ENCODE measurements around the gene DRC1. TPM values are rescaled to one million over a fixed set of nuclear protein-coding genes. Genes with fewer than 3 reads are reported as not detected.

Gene DRC1
- total RNA-seq, 4 donors from 2014 or later, result 0.85 to 2.4 (median 1.9) TPM; not detected in 1

- no peak for TF ChIP-seq POLR2A (IDR thresholded peaks at IDR 0.05)
- no peak for TF ChIP-seq CTCF (IDR thresholded peaks at IDR 0.05)
- Histone ChIP-seq H3K27me3 (no peaks in the 10 kb centered on the region), H3K27ac (no peak overlapping the region), H3K9me3 (no peaks in the 10 kb centered on the region), H3K36me3 (no peaks in the 10 kb centered on the region), H3K4me3 (no peak overlapping the region), H3K4me1 (no peaks in the 10 kb centered on the region)
- DNase-seq, result no peak
- intact Hi-C loops (cut with DNase I; ENCODE audit: low total_unique reads), result no loop called here
Measured at GRCh38 chr2:26376799-26377198, 24.9 kb upstream of the DRC1 start.

- Histone ChIP-seq H3K4me3 (no peak overlapping the region), H3K27ac (no peak overlapping the region), H3K36me3 (no peaks in the 10 kb centered on the region), H3K9me3 (no peaks in the 10 kb centered on the region), H3K4me1 (no peaks in the 10 kb centered on the region), H3K27me3 (no peaks in the 10 kb centered on the region)
- intact Hi-C loops (cut with DNase I; ENCODE audit: low total_unique reads), result no loop called here
- TF ChIP-seq POLR2A (IDR thresholded peaks at IDR 0.05) (no peak), CTCF (IDR thresholded peaks at IDR 0.05) (no peak)
- no peak for DNase-seq
Measured at GRCh38 chr2:26380281-26380680, 21.4 kb upstream of the DRC1 start.

GRCh38 chr2:26382564-26382963 lies 19.2 kb upstream of the DRC1 start:
- Histone ChIP-seq H3K9me3 (no peaks in the 10 kb centered on the region), H3K4me1 (no peaks in the 10 kb centered on the region), H3K27ac (no peak overlapping the region), H3K4me3 (no peak overlapping the region), H3K27me3 (no peaks in the 10 kb centered on the region), H3K36me3 (no peaks in the 10 kb centered on the region)
- TF ChIP-seq CTCF (IDR thresholded peaks at IDR 0.05), result no peak
- TF ChIP-seq POLR2A (IDR thresholded peaks at IDR 0.05), result no peak
- DNase-seq, result no peak
- intact Hi-C loops (cut with DNase I; ENCODE audit: low total_unique reads), result no loop called here

- TF ChIP-seq CTCF (IDR thresholded peaks at IDR 0.05) (no peak), POLR2A (IDR thresholded peaks at IDR 0.05) (no peak)
- DNase-seq, result no peak
- Histone ChIP-seq H3K4me1 (no peaks in the 10 kb centered on the region), H3K9me3 (no peaks in the 10 kb centered on the region), H3K27ac (no peak overlapping the region), H3K36me3 (no peaks in the 10 kb centered on the region), H3K4me3 (no peak overlapping the region), H3K27me3 (no peaks in the 10 kb centered on the region)
- intact Hi-C loops (cut with DNase I; ENCODE audit: low total_unique reads), result no loop called here
Measured at GRCh38 chr2:26384183-26384582, 17.5 kb upstream of the DRC1 start.

GRCh38 chr2:26384597-26384996 lies 17.1 kb upstream of the DRC1 start:
- Histone ChIP-seq H3K4me1 (no peaks in the 10 kb centered on the region), H3K9me3 (no peaks in the 10 kb centered on the region), H3K36me3 (no peaks in the 10 kb centered on the region), H3K27me3 (no peaks in the 10 kb centered on the region), H3K4me3 (no peak overlapping the region), H3K27ac (no peak overlapping the region)
- intact Hi-C loops (cut with DNase I; ENCODE audit: low total_unique reads), result no loop called here
- DNase-seq, result no peak
- TF ChIP-seq CTCF (IDR thresholded peaks at IDR 0.05), result no peak
- TF ChIP-seq POLR2A (IDR thresholded peaks at IDR 0.05), result no peak

Data from uterus (tissue), 4 donors.